SU-DHL-6 (cell line): ENCODE data around the gene PCMT1.

ENCODE experiments used
- H2AFZ ChIP-seq: fragments of 200-600 bp; sonication (generic); 2 replicates; pipeline ENCODE4 v1.6.1; 2014; ENCODE audit warnings: low read depth, mild to moderate bottlenecking, moderate library complexity, mixed read lengths, antibody characterized with exemption, low read length; ENCODE audit not compliant: severe bottlenecking
- H3F3A ChIP-seq: fragments of 200-600 bp; shearing (Covaris generic); 2 replicates; pipeline ENCODE4 v1.6.0; 2016; ENCODE audit warnings: antibody characterized with exemption, mild to moderate bottlenecking; ENCODE audit not compliant: insufficient read depth
- H3K27ac ChIP-seq: fragments of 200-600 bp; sonication (generic); 2 replicates; pipeline ENCODE4 v1.5.1; 2016; ENCODE audit warnings: low read depth, mild to moderate bottlenecking, low read length, moderate library complexity, mixed read lengths
- H3K27me3 ChIP-seq: fragments of 200-600 bp; sonication (generic), shearing (Covaris generic); 2 replicates; pipeline ENCODE4 v1.6.0; 2014; ENCODE audit warnings: mild to moderate bottlenecking, low read length
- H3K36me3 ChIP-seq: fragments of 200-600 bp; sonication (generic); 2 replicates; pipeline ENCODE4 v1.6.1; 2014; ENCODE audit warnings: mild to moderate bottlenecking, low read length, mixed read lengths
- H3K4me2 ChIP-seq: fragments of 300-600, 200-600 bp; shearing (Covaris generic), sonication (generic); 2 replicates; pipeline ENCODE4 v1.6.0; 2014; ENCODE audit warnings: low read length, low read depth, mild to moderate bottlenecking; ENCODE audit not compliant: poor library complexity, severe bottlenecking
- H3K4me3 ChIP-seq: fragments of 200-600 bp; sonication (generic); 2 replicates; pipeline ENCODE4 v1.5.1; 2014; ENCODE audit warnings: antibody characterized with exemption, low read length, mild to moderate bottlenecking, mixed read lengths; ENCODE audit not compliant: insufficient read depth, poor library complexity, severe bottlenecking
- H3K79me2 ChIP-seq: fragments of 200-600 bp; sonication (generic); 2 replicates; pipeline ENCODE4 v1.6.1; 2014; ENCODE audit warnings: mild to moderate bottlenecking, low read length, moderate library complexity; ENCODE audit not compliant: insufficient read depth
- H3K9ac ChIP-seq: fragments of 200-600 bp; sonication (generic); 2 replicates; pipeline ENCODE4 v1.7.0; 2014; ENCODE audit warnings: mild to moderate bottlenecking, low read length
- H3K9me2 ChIP-seq: fragments of 200-600 bp; sonication (generic); replicated peaks from 2 replicates; pipeline ENCODE4 v1.6.1; 2014; ENCODE audit warnings: low read length; ENCODE audit not compliant: insufficient read depth
- H3K9me3 ChIP-seq: fragments of 200-600 bp; sonication (generic); 2 replicates; pipeline ENCODE4 v1.6.1; 2014; ENCODE audit warnings: low read length, mixed read lengths; ENCODE audit not compliant: insufficient read depth
- H4K20me1 ChIP-seq: fragments of 200-600 bp; sonication (generic); 2 replicates; pipeline ENCODE4 v1.6.1; 2014; ENCODE audit warnings: low read depth, mild to moderate bottlenecking, antibody characterized with exemption, low read length, moderate library complexity, mixed read lengths
- EZH2phosphoT487 ChIP-seq: fragments of 200-600 bp; sonication (generic), shearing (Covaris generic); conservative IDR thresholded peaks from 2 replicates; pipeline ENCODE4 v1.6.1; 2018; ENCODE audit warnings: mild to moderate bottlenecking, antibody characterized with exemption, low read length, moderate library complexity, mixed read lengths
- TF ChIP-seq, protein P1 (sequence below): fragments of 200-600 bp; sonication (generic); IDR thresholded peaks from one replicate; pipeline ENCODE4 v1.5.1; 2017; ENCODE audit warnings: antibody characterized with exemption, mild to moderate bottlenecking, low read length, moderate library complexity; ENCODE audit not compliant: insufficient read depth, poor library complexity, severe bottlenecking

The PCMT1 gene

DNA sequence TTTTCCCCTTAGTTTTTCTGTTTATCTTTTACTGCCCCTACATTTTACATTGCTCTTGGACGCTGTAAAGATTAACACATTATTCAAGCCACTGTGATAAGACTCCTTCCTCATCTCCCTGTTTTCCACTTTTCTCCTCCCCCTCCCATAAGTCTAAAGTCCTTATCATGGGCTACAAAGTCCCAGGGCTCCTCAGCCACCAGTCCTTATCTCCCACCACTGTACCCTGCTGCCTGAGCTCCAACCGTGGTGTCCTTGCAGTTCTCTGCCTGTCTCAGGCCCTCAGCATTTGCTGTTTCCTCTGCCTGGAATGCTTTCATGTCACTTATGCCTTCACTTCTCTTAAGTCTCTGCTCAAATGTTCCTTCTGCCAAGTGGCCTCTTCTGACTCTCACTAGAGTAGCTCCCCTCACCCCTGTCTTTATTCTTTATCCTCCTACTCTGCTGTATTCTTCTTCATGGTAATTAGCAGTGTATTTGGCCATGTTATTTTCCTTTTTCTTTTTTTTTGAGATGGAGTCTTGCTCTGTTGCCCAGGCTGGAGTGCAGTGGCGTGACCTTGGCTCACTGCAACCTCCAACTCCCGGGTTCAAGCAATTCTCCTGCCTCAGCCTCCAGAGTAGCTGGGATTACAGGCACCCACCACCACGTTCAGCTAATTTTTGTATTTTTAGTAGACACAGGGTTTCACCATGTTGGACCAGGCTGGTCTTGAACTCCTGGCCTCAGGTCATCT lies 20.9 kb upstream of the PCMT1 start:
- peaks cover 25% of the 10 kb centered on the region; the same call in 1 of the 2 replicates for H3K36me3 ChIP-seq
- H2AFZ ChIP-seq: no peak overlapping the region
- H3K79me2 ChIP-seq: no peaks in the 10 kb centered on the region
- no peaks in the 10 kb centered on the region for H3K9me3 ChIP-seq
- H3F3A ChIP-seq: peaks cover 16% of the 10 kb centered on the region
- no peaks in the 10 kb centered on the region for H3K9me2 ChIP-seq
- TF ChIP-seq, protein P1, sequence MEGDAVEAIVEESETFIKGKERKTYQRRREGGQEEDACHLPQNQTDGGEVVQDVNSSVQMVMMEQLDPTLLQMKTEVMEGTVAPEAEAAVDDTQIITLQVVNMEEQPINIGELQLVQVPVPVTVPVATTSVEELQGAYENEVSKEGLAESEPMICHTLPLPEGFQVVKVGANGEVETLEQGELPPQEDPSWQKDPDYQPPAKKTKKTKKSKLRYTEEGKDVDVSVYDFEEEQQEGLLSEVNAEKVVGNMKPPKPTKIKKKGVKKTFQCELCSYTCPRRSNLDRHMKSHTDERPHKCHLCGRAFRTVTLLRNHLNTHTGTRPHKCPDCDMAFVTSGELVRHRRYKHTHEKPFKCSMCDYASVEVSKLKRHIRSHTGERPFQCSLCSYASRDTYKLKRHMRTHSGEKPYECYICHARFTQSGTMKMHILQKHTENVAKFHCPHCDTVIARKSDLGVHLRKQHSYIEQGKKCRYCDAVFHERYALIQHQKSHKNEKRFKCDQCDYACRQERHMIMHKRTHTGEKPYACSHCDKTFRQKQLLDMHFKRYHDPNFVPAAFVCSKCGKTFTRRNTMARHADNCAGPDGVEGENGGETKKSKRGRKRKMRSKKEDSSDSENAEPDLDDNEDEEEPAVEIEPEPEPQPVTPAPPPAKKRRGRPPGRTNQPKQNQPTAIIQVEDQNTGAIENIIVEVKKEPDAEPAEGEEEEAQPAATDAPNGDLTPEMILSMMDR: no peak
- TF ChIP-seq EZH2phosphoT487: no peak
- H3K27me3 ChIP-seq: no peaks in the 10 kb centered on the region
- H3K4me3 ChIP-seq: no peak overlapping the region
- no peak overlapping the region for H3K4me2 ChIP-seq
- H3K9ac ChIP-seq: no peak overlapping the region
- no peak overlapping the region for H3K27ac ChIP-seq
- no peaks in the 10 kb centered on the region for H4K20me1 ChIP-seq

DNA sequence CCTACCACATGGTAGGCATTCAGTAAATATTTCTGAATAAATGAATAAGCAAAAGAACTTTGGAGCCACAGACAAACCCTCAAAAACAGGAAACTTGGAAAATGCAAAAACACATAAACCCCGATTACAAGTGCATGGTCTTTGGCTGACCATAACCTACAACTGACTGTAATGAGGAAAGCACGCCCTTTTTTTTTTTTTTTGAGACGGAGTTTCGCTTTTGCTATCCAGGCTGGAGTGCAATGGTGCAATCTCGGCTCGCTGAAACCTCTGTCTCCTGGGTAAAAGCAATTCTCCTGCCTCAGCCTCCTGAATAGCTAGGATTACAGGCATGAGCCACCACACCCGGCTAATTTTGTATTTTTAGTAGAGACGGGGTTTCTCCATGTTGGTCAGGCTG lies 19.7 kb upstream of the PCMT1 start:
- Histone ChIP-seq H3K27ac (no peak overlapping the region), H3K36me3 (peaks cover 25% of the 10 kb centered on the region; the same call in 1 of the 2 replicates), H3K9ac (no peak overlapping the region)

DNA sequence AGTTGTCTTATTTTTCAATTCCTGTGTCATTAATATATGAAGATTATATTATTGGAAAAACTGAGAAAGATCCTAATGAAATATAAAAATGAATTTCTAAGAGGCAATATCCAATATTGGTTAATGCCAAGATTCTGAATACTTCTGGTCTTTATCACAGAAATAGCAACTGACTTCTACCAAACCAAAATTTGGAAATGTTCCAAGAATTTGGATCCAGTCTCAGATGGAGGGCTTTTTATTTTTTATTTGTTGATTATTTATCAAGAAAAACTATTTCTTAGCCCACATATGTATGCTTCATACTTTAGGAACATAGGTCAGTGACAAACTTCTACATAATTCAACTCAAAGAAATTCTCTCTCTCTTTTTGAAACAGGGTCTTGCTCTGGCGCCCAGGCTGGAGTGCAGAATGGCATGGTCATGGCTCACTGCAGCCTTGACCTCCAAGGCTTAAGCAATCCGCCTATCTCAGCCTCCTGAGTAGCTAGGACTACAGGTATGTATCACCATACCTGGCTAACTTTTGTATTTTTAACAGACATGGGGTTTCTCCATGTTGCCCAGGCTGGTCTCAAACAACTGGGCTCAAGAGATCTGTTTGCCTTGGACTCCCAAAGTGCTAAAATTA lies 16.3 kb upstream of the PCMT1 start:
- Histone ChIP-seq H3K9me3 (no peaks in the 10 kb centered on the region), H3K27me3 (no peaks in the 10 kb centered on the region), H3K4me3 (no peak overlapping the region), H2AFZ (no peak overlapping the region), H3K36me3 (peaks cover 25% of the 10 kb centered on the region; the same call in 1 of the 2 replicates), H3K4me2 (no peak overlapping the region), H3K79me2 (no peaks in the 10 kb centered on the region), H3K27ac (no peak overlapping the region), H4K20me1 (no peaks in the 10 kb centered on the region), H3K9me2 (no peaks in the 10 kb centered on the region), H3F3A (0 out of 2 replicates have a peak, but pooled peaks cover 4% of the 10 kb centered on the region), H3K9ac (no peak overlapping the region)
- TF ChIP-seq, protein P1: no peak
- TF ChIP-seq EZH2phosphoT487: no peak

More for the DNA sequence above, 19.7 kb upstream of the PCMT1 start:
- H2AFZ ChIP-seq: no peak overlapping the region
- H3F3A ChIP-seq: peaks cover 13% of the 10 kb centered on the region; the same call in 1 of the 2 replicates
- no peaks in the 10 kb centered on the region for H3K9me3 ChIP-seq
- H3K79me2 ChIP-seq: no peaks in the 10 kb centered on the region
- no peak overlapping the region for H3K4me2 ChIP-seq
- no peaks in the 10 kb centered on the region for H3K27me3 ChIP-seq
- H3K9me2 ChIP-seq: no peaks in the 10 kb centered on the region
- H4K20me1 ChIP-seq: no peaks in the 10 kb centered on the region
- TF ChIP-seq EZH2phosphoT487: no peak
- TF ChIP-seq, protein P1: no peak
- H3K4me3 ChIP-seq: no peak overlapping the region
